CD4-positive, alpha-beta T cell treated with Interleukin-1 beta for 1 hour (primary cell): Measurements from ENCODE around the gene GLRX2.

ENCODE experiments used
- DNase-seq, 2 donors: peaks; one replicate each; pipeline ENCODE4 v3.0.0-alpha.2; 2020 to 2022

GLRX2 gene

GRCh38 chr1:193111641-193112090, 6.5 kb upstream of the GLRX2 start:
- DNase-seq: no peak

- no peak for DNase-seq
These were observed 5.7 kb upstream of the GLRX2 start for GRCh38 chr1:193110864-193111263.

DNA sequence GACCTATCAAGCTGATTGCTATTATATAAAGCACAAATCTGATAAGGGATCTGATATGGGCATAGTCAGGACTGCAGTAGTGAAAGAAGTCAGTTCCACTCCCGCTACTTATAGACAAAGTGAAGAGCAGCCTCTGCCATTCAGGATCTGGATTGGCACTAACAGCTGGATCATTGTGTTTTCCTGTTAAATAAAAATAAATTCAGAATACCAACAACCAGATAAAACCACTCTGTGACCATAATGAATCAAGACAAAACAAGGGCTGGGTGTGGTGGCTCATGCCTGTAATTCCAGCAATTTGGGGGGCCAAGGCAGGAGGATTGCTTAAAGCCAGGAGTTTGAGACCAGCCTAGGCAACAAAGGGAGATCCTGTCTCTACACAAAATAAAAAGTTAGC, 5.0 kb upstream of the GLRX2 start:
- DNase-seq: no peak

GRCh38 chr1:193109619-193110018, 4.4 kb upstream of the GLRX2 start:
- DNase-seq: no peak

GRCh38 chr1:193108471-193108870, 3.3 kb upstream of the GLRX2 start:
- DNase-seq: no peak

DNA sequence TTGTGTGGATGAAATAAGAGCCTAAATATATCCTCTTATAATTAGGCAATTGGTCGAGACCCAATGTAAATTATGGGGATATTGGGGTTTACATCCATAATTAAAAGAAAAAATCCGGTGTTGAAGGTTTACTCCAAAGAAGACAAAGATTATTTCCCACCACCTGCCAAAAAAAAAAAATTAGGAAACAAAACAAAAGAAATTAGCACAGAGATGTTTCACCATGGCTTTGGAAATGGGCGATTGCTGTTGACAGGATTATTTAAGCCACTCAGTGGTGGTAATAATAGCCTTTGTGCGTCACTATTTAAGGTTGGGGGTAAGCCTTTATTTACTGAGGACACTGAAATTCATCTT, 585 bp upstream of the GLRX2 start:
- no peak for DNase-seq

GRCh38 chr1:193104502-193104906, 710 bp downstream of the GLRX2 start:
- DNase-seq: peak; percentile 14 to 17

DNA sequence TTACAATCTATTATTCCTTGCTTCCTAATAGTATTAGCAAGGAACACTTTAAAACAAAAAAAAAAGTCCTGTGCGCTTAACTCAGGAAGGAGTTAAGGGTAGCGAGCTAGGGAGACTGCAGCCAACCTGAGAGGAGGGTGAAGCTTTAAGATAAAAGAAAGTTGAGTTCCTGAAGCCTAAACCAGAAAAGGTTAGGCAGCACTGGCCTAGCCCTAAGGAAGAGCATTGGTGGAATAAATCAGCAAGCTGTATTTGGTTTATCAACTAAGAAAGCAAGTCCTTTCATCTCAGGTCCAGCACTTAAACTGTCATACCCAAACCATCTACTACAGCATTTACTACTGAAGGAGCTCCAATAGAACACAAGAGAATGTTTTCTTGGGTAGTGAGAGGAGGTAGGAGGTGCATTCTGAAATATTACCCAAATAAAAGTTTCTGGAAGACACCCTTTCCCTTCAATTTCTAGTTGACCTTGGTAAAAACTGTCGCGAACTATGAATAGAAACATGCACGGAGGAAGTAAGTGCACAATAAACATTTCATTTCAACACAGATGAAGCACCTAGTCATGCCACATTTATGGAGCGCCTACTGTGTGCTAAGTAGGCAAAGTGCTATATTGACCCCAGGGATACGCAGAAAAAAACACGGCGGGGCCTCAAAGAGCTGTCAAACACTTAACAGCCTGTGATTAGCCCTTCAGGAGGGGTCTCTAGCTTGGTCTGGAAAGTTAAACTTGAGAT, 1.3 kb downstream of the GLRX2 start:
- no peak for DNase-seq

GRCh38 chr1:193102662-193103061, 2.6 kb downstream of the GLRX2 start:
- DNase-seq: no peak

DNA sequence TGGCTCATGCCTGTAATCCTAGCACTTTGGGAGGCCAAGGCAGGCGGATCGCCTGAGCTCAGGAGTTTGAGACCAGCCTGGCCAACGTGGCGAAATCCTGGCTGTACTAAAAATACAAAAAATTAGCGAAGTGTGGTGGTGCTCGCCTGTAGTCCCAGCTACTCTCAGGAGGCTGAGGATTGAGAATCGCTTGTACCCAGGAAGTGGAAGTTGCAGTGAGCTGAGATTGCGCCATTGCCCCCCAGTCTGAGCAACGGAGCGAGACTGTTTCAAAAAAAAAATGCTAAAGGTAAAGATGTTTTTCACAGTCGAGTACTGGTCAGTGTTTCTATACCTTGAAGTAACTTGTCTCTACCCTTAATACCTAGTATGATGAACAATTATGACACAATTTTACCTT, 11.1 kb downstream of the GLRX2 start:
- DNase-seq: no peak

DNA sequence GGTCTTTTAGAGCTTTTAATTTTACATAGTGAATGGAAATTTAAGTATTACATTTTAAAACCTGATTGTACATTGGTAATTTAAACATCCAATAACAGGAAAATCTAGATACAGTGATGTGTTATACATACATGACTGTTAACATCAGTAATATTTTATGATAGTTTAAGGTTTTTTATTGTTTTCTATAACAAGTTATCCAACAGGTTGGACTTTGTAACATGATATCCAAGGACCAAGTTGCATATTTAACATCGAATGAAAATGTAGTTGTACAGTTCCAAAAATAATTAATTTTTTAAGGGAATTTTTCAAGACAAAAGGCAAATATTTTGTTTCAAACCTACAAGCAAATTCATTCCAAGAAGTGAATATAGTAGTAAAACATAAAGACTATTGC, 14.3 kb downstream of the GLRX2 start:
- no peak for DNase-seq

GRCh38 chr1:193087893-193088292, 17.3 kb downstream of the GLRX2 start:
- DNase-seq: no peak

- DNase-seq: no peak
These were observed 18.9 kb downstream of the GLRX2 start for GRCh38 chr1:193086342-193086741.

GRCh38 chr1:193085263-193085662, 20.0 kb downstream of the GLRX2 start:
- no peak for DNase-seq

- no peak for DNase-seq
These were observed 21.7 kb downstream of the GLRX2 start for GRCh38 chr1:193083365-193084088.

DNA sequence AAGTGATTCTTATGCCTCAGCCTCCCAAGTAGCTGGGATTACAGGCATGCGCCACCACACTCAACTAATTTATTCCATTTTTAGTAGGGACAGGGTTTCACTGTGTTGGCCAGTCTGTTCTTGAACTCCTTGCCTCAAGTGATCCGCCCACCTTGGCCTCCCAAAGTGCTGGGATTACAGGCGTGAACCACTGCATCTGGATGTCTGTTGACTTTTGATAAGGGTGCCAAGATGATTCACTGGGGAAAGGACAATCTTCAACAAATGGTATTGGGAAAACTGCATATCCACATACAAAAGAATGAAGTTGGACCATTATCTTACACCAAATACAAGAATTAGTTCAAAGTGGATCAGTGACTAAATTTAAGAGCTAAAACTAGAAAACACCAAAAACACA, 26.0 kb downstream of the GLRX2 start:
- DNase-seq: no peak

GRCh38 chr1:193077991-193078390, 27.2 kb downstream of the GLRX2 start:
- DNase-seq: no peak

DNA sequence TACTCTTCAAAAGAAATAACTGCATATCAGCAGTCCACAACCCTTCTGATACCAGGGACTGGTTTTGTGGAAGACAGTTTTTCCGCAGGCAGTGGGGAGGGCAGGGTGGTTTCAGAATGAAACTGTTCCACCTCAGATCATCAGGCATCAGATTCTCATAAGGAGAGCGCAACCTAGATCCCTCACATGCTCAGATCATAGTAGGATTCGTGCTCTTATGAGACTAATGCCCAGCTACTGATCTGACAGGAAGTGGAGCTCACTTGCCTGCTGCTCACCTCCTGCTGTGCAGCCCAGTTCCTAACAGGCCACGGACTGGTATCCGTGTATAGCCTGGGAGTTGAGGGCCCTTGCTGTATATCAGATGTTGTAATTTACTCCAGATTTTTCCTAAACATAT, 34.3 kb downstream of the GLRX2 start:
- peak in 1 of 2 donors; percentile 21 for DNase-seq

DNA sequence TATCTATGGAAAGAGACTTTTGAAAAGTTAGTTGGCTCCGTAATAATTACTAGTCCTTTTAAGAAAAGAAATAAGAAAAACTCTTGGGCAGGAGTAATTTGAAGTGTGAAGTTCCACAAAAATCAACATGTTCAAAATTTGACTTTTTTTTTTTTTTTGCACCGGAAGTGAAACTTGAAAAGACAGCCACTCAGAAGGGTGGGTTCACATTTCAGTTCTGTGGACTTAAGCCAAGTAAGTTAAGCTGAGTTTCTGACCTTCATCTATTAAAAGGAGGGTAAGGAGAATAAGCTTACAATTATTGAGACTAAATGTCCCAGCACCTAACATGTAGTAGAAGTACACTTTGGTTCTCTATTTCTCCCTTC, 34.8 kb downstream of the GLRX2 start:
- peak in 1 of 2 donors; percentile 18 for DNase-seq

DNA sequence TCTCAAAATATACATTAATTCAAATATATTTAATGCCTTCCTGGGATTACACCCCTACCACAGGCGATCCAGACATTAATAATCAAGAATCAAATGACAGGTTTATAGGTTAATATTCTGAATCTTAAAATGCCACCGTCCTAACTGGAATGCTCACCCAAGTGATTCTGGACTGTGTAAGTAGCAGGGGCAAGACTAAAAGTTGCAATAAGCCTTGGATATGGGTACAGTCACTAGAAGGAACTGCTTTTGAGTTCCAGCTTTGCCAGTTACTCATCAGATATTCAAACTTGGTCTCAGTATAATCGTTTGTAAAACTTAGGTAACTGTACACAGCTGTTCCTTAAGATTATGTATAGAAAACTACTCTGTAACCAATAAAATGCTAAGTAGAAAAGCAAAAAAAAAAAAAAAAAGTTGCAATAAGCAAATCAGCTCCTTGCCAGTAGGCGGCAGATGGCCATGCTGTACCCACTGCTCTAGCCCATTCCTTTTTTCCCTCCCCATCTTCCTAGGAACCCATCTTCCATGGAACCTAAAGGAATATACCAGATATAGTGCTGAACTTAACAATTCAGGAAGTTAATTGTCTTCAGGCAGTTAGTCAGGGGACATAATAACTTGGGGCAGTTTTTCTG, 35.3 kb downstream of the GLRX2 start:
- DNase-seq: peak; percentile 3 to 16

DNA sequence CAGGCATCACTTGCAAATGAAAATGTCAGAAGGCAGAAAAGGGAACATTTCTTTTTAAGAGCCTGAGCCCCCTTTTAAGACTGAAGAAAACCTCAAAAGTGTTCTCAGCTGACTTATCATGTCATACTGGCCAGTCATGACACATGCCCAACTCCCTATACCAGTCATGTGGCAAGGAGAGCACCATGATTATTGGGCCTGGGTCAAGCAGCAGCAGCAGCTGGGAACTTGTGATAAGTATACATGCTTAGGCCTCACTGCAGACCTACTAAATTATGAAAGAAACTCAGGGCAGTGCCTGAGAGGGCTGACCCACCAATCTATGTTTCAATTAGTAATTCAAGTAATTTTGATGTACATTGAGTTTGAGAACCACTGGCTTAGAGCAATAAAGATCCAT, 37.2 kb downstream of the GLRX2 start:
- DNase-seq: no peak

GRCh38 chr1:193066606-193067005, 38.6 kb downstream of the GLRX2 start:
- DNase-seq: no peak

GRCh38 chr1:193065954-193066353, 39.3 kb downstream of the GLRX2 start:
- no peak for DNase-seq
